GM18907 (cell line): ENCODE measurements around the gene DLEC1.
A peak's percentile ranks its signal among the peaks of the same experiment; 100 is the strongest.

Source experiments
- ATAC-seq: cut with Tn5 transposase; IDR thresholded peaks from one replicate; pipeline ENCODE4 v1.9.1; 2021; ENCODE audit warnings: mild to moderate bottlenecking, moderate library complexity; ENCODE audit not compliant: unreplicated experiment

The DLEC1 gene, protein sequence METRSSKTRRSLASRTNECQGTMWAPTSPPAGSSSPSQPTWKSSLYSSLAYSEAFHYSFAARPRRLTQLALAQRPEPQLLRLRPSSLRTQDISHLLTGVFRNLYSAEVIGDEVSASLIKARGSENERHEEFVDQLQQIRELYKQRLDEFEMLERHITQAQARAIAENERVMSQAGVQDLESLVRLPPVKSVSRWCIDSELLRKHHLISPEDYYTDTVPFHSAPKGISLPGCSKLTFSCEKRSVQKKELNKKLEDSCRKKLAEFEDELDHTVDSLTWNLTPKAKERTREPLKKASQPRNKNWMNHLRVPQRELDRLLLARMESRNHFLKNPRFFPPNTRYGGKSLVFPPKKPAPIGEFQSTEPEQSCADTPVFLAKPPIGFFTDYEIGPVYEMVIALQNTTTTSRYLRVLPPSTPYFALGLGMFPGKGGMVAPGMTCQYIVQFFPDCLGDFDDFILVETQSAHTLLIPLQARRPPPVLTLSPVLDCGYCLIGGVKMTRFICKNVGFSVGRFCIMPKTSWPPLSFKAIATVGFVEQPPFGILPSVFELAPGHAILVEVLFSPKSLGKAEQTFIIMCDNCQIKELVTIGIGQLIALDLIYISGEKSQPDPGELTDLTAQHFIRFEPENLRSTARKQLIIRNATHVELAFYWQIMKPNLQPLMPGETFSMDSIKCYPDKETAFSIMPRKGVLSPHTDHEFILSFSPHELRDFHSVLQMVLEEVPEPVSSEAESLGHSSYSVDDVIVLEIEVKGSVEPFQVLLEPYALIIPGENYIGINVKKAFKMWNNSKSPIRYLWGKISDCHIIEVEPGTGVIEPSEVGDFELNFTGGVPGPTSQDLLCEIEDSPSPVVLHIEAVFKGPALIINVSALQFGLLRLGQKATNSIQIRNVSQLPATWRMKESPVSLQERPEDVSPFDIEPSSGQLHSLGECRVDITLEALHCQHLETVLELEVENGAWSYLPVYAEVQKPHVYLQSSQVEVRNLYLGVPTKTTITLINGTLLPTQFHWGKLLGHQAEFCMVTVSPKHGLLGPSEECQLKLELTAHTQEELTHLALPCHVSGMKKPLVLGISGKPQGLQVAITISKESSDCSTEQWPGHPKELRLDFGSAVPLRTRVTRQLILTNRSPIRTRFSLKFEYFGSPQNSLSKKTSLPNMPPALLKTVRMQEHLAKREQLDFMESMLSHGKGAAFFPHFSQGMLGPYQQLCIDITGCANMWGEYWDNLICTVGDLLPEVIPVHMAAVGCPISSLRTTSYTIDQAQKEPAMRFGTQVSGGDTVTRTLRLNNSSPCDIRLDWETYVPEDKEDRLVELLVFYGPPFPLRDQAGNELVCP (N-terminal part only)

DNA sequence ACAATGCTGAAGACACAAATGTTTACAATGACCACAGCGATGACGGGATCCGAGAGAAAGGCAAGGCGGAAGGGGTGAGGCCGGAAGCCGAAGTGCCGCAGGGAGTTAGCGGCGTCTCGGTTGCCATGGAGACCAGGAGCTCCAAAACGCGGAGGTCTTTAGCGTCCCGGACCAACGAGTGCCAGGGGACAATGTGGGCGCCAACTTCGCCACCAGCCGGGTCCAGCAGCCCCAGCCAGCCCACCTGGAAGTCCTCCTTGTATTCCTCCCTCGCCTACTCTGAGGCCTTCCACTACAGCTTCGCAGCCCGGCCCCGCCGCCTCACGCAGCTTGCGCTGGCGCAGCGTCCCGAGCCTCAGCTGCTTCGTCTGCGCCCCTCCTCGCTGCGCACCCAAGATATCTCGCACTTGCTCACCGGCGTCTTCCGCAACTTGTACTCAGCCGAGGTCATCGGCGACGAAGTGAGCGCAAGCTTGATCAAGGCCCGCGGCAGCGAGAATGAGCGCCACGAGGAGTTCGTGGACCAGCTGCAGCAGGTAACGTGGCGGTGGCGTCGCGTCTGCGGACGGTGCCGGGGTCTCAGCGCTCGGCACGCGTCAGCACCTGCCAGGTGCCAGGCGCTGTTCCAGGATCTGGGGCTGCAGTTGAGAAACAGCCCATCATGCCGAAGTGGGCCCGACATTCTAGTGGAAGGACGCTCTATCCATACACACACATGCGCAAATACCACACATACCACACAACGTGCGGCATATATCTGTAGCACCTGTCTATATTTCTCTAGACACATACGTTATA is at the start of gene DLEC1:
Gene DLEC1 (plus strand): TSS at position 108 of the 798 bp plus-strand sequence. CDS start 18 bp downstream, at position 126.
- ATAC-seq, result peak; percentile 90

DNA sequence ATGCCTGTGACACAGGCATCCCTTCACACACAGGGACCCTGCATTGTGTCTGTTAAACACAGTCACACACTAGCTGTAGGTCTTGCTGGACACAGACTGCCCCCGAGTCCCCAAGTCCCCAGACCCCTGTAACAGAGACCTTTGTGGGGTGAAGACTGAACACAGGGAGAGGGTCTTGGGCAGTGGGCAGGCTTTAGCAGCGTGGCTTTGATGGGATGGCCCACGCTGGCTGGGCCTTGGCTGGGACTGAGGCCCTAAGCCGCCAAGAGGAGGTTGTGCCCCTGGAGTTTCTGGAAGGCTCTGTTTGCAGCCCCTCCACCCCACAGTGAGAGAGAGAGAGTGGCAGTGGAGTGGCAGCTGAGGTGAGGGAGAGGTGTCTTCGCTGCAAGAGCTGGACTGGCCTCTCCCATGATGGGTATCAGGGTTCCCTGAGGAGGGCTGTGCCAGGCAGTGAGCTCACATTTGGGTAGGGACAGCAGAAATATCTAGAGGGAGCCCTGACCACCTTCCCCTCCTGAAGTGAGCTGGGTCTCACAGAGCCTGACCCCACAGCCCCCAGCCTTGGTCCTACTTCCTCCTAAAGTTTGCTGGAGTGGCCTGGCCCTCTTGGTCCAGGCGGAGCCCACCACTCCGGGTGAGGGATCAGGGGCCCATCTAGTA is 49.1 kb upstream of the DLEC1 start:
- ATAC-seq, result no peak

DNA sequence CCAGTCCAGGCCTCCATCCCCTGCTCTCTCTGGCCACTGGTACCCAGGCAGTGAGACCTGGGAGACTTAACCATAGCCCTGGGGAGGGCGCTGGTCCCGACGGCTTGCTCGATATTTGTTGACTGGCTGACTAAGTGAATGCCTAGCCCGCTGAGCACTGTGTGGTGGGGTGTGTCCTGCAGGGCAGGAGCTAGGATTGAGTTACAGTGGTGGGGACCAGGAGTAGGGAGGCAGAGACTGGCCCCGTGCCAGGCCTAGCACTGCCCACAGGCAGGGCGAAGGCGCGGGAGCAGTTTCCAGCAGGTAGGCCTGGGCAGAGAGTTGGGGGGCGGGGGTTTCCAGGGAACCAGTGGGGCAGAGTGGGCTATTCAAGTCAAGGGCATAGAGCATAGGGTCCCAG is 48.5 kb upstream of the DLEC1 start, which contains the start of gene VILL:
Gene VILL (plus strand): TSS at position 260 of the 400 bp plus-strand sequence. CDS start 2,887 bp downstream, outside the sequence.
- no peak for ATAC-seq

DNA sequence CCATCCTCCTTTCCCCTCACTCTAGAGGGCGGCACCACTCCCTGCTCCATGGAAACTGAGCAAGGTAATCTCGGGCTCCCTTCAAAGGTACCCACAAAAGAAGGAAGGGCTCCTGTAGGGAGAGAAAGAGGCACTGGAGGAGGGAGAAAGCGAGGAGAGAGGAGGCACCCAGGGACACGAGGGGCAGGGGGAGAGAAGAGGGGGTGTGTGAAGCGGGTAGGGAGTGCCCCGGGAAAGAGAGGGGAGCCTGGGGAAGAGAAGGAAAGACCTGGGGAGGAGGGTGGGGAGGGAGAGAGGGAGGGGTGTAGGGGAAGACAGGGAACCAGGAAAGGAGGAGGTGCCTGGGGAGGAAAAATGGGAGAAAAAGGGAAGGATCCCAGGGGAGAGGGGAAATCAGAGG is 47.9 kb upstream of the DLEC1 start:
- ATAC-seq, result no peak

DNA sequence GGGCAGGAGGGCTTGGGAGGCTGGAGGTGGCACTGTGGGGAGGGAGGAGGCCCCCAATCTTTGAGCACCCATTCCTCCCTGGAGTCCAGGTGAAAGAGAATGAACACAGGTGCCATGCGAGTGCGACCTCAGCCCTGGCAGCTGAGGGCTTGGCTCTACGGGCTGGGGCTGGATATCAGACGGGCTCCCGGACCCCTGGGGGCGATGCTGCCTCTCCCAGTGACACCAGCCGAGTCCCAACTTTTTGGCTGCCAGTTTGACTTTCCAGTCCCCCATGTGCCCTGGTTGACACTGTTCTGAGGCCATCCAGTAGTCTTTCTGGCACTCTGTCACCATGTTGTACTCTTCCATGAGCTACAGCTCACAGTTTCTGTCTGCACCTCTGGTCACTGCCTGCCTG is 47.2 kb upstream of the DLEC1 start:
- ATAC-seq, result no peak

DNA sequence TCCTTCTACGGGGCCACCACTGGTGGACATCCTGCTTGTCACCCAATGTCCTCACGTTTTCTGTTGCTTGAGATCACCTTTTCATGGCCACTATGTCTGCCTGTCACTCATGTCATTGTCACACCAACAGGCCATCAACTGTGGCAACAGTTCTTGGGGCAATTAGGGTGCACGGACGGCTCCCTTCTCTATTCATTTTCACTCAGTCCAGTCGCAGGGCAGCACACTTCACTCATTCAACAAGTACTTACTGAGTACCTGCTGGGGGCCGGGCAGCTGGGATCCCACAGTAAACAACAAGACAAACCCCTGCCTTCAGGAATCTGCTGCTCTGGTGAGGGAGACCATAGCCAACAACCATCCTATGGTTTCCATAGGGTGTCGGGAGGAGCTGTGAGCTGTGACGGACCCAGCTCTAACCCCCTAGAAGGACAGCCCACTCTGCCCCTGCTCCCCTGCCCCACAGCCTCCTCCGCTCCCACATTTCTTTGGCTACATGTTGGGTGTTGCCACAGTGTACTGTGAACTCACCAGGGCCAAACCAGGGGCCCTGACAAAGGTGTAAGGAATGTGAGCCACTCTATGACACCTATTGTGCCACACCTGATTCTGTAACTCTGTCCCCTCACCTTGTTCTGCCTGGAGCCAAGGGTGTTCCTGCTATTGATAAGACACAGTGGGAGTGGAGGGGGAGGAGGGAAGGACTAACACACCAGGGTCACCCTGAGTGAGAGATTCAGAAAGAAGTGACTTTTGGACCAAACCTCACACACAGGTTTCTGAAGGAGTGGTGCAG is 46.5 kb upstream of the DLEC1 start:
- ATAC-seq, result no peak

DNA sequence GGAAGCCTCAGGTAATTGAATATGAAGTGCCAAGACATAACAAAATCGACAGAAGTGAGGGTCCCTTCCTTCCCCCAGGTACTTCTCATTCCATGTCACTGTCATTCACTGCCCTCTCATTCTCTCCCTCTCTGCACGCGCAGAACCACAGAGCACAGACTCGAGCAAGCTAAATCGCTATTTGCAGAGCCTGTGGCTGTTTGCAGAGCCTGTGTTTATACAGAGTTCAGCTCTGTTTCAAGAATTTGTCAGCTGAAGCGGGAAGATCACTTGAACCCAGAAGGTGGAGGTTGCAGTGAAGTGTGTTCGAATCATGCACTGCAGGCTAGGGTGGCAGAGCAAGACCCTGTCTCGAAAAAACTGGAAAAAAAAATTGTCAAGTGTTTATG is 45.9 kb upstream of the DLEC1 start:
- ATAC-seq, result no peak

DNA sequence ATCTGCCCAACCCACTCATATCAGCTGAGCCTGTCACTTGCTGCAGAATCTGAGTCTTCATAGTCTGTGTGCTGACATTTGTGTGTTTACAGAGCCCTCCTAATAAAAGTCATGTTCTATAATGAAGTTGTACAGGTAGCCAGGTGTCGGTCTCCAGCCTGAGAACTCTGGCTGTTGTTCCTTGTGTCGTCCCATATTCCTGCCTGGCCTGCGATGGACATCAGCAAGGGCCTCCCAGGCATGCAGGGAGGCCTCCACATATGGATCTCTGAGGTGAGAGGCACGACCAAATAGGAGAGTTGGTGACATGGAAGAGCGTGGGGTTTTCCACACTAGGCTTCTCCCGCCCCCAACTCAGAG is 45.6 kb upstream of the DLEC1 start:
- no peak for ATAC-seq

DNA sequence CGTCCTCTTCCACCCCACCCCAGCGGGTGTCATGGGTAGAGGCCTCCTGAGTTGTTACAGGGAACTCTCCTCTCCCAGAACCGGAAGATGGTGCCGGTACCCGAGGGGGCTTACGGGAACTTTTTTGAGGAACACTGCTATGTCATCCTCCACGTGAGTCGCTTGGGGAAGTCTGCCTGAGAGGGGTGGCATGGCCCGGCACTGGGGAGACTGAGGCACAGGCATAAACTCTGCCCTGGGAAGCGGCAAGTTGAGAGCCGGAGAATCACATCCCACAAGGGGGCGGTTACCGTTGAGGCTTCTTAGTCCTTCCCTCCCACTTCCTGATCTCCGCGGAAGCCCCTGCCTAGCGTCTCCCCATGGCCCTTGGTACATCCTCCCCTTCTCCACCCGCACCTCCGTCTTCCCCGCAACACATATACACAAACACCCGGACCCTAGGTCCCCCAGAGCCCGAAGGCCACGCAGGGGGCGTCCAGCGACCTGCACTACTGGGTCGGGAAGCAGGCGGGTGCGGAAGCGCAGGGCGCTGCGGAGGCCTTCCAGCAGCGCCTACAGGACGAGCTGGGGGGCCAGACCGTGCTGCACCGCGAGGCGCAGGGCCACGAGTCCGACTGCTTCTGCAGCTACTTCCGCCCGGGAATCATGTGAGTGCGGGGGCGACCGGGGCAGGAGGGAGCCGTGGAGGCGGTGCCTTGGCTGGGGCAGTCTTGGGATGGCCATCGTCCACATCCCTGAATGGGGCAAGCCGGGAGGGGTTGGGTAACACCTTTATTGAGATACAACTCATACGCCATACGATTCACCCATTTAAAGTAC is 45.0 kb upstream of the DLEC1 start:
- peak; percentile 62 for ATAC-seq

DNA sequence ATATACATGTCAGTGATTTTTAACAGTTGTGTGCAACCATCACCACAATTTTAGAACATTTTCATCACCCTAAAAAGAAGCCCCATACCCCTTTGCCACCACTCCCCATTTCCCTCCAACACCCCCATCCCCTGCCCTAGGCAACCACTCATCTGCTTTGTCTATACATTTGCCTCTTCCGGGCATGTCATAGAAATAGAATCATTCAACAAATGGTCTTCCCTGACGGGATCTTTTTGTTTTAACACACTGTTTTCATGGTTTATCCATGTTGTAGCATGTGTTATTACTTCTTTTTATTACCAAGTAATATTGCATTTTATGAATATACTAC is 44.4 kb upstream of the DLEC1 start:
- no peak for ATAC-seq

DNA sequence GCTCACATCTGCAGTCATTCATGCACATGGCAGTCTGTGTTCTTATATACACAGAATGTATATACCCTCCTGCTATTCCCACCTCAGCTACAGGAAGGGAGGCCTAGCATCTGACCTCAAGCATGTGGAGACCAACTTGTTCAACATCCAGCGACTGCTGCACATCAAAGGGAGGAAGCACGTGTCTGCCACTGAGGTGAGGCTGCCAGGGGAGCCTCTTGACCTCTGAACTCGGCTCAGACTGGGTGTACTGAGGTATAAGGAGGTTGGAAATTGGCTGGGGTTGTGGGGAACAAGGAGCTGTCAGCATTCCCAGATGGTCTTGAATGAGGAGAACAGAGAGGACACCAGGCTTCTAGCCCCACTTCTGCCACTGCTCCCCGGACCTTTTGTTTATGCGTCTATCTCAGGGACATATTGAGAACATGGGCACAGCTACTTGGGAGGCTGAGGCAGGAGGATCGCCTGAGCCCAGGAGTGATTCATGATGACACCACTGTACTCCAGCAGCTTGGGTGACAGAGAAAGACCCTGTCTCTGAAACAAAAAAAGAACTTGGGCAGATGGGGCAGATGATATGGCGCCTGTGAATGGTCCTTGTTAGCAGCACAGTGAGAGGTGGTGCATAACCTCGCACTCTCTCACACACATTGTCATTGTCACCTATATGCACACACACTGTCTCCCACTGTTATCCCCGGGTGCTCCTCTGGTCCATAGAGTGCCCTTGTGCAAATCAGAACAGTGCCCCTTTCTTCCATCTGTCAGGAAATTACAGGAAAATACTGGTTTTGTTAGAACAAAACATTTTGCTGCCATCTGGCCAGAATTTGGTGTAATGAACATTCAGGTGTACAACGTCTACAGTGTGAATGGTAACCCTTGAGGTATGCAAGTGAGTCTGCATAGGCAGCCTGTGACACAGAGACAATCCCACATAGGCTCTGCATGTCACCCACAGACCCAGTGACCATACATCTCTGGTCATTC is 43.1 kb upstream of the DLEC1 start:
- ATAC-seq, result no peak

DNA sequence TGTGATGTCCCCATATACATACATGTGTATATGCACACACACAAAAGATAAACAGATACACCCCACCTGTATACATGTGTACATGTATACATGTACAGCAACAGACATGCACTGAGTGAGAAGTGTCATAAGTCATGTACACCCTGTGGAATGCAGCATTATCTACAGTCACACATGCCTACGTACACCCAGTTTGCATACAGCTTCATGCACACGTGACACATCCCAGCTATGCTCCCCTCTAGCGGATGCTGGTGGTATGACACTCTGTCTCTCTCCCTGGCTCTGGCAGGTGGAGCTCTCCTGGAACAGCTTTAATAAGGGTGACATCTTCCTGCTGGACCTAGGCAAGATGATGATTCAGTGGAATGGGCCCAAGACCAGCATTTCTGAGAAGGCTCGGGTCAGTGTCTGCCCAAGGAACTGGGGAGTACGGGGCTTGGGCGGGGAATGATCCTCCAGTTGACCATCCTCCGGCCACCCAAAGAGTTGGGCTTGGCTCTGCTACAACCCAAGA is 42.2 kb upstream of the DLEC1 start:
- peak; percentile 57 for ATAC-seq

DNA sequence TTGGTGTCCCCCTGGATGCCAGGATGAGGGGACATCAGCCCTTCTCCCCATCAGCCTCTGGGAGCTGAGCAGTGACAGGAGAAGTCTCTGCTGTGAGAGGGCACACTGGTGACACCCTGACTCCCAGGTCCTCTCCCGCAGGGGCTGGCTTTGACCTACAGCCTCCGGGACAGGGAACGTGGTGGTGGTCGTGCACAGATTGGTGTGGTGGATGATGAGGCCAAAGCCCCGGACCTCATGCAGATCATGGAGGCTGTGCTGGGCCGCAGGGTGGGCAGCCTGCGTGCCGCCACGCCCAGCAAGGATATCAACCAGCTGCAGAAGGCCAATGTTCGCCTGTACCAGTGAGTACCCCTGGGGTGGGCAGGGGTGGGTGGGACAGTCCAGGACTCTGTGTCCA is 41.7 kb upstream of the DLEC1 start:
- no peak for ATAC-seq

DNA sequence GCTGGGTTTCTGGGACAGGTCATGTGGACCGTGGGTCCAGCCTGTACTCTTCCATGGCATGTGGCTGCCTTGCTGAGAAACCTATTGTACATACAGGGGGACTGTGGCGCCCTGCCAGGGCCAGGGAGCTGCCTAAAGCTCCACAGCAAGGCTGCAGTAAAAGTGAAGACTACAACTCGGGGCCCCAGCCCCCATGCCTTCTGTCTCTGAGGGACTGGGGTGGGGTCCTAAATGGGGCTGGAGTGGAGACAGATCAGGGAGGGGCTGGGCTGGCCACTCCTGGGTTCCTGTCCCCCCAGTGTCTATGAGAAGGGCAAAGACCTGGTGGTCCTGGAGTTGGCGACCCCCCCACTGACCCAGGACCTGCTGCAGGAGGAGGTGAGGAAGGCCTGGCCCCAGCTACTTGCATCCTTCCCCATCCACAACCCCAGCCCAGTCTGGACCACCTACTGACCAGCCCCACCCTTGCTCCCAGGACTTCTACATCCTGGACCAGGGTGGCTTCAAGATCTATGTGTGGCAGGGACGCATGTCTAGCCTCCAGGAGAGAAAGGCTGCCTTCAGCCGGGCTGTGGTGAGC is 41.1 kb upstream of the DLEC1 start:
- ATAC-seq, result no peak

DNA sequence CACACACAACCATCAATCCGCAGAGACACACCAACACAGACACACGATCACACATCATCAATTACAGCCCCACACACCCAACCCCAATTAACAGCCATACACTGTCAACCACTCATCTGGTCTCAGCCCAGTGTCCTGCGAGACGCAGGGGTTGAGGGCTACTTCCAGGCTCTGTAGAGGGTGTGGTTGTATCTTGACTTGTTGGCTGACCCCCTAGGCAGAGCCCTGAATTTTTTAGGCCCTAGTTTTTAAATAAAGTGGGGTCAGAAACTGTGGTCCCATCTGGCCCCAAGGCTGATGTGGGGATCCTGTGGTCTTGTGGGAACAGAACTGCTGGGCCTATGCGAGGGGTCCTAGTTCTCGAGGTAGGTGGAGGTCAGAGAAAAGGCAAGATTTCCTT is 39.2 kb upstream of the DLEC1 start:
- ATAC-seq, result no peak

DNA sequence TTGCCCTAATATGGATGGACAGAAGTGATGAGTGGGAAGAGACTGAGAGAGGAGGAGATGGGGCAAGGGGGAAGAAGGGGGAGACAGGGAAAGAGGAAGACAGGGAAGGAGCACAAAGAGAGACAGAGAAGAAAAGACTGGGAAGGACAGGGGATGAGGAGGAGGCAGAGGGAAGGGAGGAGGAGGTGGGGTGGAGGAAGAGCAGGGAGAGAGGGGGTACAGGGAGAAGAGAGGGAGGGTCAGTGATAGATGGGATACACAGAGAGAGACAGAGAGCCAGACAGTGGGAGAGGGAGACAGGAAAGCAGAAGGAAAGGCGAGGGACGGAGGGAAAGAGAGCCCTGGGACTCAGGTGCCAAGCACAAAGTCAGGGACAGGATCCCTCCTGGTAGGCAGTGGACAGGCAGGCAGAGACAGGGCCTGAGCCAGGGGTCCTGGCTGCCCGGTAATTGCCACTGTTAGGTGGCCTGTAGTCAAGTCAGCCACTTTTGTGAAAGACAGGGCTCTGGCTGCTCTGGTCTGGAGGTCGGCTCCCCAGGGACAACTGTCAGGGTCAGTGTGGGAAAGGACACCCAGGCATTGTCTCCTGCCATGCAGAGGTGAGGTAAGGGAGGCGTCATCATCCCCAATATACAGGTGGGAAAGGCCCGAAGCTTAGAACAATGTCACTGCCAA is 38.6 kb upstream of the DLEC1 start:
- ATAC-seq, result no peak
